NCI-H2081 (cell line): ENCODE data around the gene CAMSAP1.
"Not testable (repeated sequence)": the region's sequence is repeated elsewhere in the genome, so short reads cannot be mapped to it uniquely, and the experiment has no call there.

ENCODE experiments used
- DNase-seq, 2 experiments: peaks; one replicate each; lab custom pipeline; 2025; lab: John Stamatoyannopoulos, UW

The CAMSAP1 gene

DNA sequence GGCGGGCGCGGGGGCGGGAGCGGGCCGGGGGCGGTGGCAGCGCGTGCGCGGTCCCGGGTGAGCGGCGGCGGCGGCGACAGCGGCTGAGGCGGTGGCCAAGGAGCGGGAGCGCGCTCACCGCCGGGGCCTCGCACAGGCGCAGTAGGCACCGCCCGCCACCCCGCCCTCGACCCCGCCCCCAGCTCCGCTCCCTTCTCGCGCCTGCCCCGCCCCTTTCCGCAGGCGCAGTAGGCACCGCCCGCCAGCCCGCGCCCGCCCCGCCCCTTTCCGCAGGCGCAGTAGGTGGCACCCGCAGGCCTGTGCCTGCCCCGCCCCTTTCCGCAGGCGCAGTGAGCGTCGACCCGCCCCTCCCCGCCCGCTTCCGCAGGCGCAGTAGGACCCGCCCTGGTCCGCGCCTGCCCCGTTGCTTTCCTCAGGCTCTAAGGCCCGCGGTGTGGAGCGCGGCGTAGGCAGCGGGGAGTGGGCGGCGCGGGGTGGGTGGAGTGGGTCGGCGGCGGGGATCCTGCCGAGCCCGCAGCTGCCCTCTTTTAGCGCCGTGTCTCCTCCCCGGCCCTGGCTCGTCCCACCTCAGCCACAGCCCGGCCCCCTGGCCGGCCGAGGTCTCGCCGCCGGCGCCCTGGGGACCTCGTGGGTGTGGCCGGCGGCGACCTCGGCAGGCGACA, at the start of gene CAMSAP1:
CAMSAP1 (minus strand) TSS at position 116 of the 662 bp plus-strand sequence. CDS start 387 bp downstream, outside the sequence.
- peak; percentile 90 for DNase-seq

- DNase-seq, result no peak
Measured at GRCh38 chr9:135956802-135957174, 49.4 kb upstream of the CAMSAP1 start.

- DNase-seq, result no peak
Measured at GRCh38 chr9:135955934-135956801, 48.8 kb upstream of the CAMSAP1 start.

- DNase-seq, result no peak
Measured at GRCh38 chr9:135952664-135953206, 45.4 kb upstream of the CAMSAP1 start.

- peak in 1 of 2 experiments; percentile 3 for DNase-seq
Measured at GRCh38 chr9:135951889-135952663, 44.7 kb upstream of the CAMSAP1 start.

- DNase-seq, result not testable (repeated sequence)
Measured at GRCh38 chr9:135951310-135951709, 44.0 kb upstream of the CAMSAP1 start.

- not testable (repeated sequence) for DNase-seq
Measured at GRCh38 chr9:135950841-135951240, 43.5 kb upstream of the CAMSAP1 start.

DNA sequence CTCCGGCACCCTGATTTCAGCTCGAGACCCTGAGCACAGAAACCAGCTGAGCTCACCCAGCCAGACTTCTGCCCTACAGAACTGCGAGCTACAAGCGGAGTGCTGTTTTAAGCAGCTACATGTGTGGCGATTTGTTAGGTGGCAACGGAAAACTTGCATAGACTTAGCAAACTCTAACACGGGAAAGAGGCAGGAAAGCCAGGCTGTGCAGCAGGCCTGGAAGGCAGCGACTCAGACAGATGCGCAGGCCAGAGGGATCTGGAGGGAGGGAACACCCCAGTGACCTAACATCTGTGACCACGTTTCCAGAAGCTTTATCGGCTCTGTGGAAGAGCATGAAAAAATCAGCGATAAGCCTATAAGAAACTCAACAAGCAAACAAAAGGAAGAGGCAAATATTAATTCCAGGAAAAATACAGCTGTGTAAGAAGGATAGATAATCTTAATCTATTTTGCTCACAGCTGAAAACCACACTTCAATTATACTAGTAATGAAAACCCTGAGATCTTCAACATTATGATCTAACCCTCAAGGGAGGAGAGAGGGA, 42.9 kb upstream of the CAMSAP1 start:
- no peak for DNase-seq

DNA sequence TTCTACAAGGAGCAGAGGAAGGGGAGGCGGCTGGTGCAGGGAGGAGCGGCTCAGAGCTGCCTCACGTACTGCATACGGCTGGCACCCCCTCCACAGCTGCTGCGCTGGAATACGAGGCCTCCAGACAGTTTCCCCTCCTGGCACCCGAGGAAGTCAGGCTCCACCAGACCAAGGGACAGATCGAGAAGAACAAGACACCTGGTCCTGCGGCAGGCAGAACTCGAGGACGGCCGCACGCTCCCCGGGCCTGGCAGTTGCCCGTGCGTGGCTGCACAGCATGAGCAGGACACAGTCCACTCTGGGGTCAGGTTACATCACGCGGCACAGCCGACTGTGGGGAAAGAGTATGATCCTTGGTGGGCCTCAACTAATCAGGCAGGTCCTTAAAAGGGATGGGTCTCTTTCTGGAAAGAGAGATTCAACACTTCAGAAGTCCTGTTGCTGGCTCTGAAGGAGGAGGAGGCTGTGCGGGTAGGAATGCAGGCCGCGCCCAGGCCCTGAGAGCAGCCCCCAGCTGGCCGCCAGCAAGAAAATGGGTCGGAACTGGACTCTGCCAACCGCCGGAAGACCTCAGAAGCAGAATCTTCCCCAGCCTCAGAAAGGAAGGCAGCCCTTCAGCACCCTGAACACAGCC, 42.3 kb upstream of the CAMSAP1 start:
- DNase-seq, result no peak

DNA sequence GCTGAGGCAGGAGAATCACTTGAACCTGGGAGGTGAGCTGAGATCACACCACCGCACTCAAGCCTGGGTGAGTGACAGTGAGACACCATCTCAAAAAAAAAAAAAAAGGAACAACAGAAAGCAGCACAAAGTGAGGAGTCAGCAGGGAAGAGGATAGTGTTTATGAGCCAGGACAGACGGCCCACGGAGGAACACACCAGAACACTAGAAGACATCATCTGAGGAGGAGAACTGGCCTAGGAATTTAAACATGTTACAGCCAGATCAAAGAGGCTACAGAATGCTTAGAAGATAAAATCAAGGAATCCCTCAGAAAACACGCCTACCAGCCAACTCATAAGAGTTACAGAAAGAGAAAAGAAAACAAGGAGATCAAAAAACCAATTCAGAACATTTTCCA, 41.6 kb upstream of the CAMSAP1 start:
- DNase-seq, result no peak

DNA sequence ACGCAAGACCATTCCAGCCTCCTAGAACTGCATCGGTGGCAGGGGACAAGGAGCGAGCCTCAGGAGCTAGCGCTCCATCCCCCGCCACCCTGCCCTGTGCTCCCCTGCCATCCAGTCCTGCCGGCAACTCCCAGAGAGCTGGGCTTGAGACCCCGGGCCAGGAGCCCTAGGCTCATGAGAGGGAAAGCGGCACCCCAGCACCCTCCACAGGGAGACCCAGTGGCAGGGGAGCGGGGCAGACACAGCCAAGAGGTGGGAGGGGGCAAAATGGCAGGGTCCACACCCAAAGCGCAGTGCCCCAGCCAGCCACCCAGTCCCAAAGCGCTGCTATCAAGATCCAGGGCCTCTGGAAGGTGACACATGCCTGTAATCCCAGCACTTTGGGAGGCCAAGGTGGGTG, 41.1 kb upstream of the CAMSAP1 start:
- DNase-seq, result no peak

DNA sequence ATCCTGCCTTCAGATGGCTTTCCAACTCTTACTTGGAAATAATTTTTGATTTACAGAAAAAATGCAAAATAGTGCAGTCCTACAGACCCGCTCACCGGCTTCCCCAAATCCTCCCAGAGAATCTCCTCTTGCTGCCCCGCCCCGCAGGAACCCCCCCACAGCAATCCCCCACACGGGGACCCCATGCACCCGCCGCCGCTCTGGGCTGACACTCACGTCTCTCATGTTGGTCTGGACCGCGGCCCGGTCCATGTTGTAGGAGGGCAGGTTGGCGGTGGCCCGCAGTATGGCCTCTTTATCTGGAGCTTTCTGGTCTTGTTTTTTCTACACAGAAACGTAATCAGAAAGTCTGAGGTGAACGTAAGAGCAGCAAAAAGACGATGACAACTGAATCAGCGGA, 40.2 kb upstream of the CAMSAP1 start:
- DNase-seq, result no peak

DNA sequence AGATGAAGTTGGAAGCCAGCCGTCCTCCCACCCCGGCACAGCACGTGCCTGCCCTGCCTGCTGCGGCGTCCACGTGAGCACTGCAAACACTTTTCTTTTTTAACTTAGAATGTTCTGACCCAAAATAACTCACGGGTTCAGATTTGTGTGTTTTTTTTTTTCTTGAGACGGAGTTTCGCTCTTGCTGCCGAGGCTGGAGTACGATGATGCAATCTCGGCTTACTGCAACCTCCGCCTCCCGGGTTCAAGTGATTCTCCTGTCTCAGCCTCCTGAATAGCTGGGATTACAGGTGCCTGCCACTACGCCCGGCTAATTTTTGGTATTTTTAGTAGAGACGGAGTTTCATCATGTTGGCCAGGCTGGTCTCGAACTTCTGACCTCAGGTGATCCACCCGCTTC, 39.8 kb upstream of the CAMSAP1 start:
- not testable (repeated sequence) for DNase-seq

DNA sequence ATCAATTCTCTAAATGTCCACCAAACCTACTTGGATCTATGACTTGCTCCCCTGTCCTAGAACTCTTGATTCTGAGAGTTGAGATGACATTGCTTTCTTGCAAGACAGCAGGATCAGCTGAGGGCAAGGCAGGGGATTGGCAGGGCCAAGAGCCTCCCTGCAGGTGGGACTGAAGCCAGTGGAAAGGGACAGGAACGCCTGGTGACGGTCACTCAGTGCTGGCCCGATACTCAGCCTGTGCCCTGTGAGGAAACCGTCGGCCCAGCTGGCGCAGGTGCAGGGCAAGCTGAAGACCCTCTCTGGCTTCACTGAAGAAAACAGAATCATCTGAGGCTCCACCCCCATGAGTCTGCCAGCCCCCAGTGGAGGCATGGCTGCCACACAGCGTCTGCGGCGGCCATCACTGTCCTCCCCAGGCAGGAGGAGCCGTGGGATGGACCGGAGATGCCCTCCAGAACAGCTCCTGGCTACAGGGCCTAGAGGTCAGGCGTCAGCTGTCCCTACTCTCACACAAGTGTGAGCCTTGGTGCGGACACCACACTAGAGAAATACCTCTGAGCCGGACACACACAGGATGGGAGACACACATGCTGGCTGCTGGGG, 39.1 kb upstream of the CAMSAP1 start:
- DNase-seq, result no peak

GRCh38 chr9:135945969-135946368, 38.6 kb upstream of the CAMSAP1 start:
- no peak for DNase-seq

DNA sequence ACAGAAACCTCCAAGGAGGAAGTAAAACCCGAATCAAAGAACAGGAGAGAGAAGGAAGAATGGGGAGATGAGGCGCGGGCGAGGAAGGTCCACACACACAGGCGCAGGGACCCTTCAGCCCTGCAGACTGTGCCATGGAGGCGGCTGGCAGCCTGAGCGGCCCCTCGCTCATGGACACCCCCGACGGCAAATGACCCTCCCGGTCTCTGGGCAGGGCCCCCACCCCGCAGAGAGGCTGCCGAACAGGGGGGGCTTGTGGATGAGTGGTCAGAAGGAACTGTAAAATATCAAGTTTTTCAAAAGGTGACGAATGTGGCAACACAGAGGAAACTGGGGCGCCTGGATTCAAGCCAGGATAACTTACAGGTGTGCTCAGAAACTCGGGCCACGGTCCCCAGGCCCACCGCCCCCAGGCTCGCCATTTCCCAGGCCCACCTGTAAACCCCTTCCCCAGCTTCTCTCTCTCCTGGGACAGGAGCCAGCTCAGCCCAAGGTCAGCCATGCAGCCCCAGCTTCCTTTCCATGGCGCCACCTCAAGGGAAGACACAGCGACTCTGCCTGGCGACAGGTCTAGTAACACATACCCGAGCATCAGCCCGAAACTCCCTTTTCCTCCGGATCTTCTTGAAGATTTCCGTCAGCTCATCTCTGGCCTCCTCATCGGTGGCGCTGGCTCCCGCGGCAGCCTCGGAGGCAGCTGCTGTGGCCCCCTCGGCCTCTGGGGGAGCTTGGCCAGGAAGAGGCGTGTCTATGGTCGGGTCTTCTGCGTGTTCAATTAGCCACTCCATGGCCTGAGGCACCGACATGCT, 37.3 kb upstream of the CAMSAP1 start:
- DNase-seq, result no peak

- not testable (repeated sequence) for DNase-seq
Measured at GRCh38 chr9:135943604-135944003, 36.3 kb upstream of the CAMSAP1 start.

DNA sequence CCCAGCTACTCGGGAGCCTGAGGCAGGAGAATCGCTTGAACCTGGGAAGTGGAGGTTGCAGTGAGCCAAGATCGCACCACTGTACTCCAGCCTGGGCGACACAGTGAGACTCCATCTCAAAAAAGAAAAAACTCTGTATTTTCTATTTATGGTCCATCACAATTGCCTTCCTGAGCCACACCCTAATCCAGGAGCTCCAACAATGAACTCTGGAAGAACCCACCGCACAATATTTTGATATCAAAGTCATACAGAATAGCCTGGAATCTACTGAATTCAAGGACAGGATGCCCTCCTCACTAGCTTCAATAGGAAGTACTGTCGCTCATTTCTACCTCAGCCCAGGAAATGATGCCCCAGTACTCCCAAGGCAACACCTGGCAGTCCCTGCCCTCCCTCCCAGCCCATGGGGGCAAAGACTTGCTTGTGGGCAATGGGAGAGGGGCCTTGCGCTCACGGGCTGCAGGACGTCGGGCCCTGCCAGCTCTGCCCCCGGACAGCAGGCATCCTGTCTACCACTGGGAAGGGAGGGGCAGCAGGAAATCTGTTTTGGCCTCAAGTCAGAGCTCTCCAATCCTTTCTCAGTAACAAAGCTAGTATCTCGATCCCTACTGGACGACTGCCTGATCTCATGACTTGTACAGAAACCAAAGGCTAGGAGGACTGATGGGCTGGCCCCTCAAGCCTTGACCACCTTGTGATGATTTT, 34.1 kb upstream of the CAMSAP1 start:
- DNase-seq, result no peak
